Retina (tissue), 1 donor: ENCODE results near the gene ABCD1.

Source experiments
- DNase-seq: peaks from one replicate; pipeline ENCODE4 v3.0.0-alpha.2; 2016

The ABCD1 gene

DNA sequence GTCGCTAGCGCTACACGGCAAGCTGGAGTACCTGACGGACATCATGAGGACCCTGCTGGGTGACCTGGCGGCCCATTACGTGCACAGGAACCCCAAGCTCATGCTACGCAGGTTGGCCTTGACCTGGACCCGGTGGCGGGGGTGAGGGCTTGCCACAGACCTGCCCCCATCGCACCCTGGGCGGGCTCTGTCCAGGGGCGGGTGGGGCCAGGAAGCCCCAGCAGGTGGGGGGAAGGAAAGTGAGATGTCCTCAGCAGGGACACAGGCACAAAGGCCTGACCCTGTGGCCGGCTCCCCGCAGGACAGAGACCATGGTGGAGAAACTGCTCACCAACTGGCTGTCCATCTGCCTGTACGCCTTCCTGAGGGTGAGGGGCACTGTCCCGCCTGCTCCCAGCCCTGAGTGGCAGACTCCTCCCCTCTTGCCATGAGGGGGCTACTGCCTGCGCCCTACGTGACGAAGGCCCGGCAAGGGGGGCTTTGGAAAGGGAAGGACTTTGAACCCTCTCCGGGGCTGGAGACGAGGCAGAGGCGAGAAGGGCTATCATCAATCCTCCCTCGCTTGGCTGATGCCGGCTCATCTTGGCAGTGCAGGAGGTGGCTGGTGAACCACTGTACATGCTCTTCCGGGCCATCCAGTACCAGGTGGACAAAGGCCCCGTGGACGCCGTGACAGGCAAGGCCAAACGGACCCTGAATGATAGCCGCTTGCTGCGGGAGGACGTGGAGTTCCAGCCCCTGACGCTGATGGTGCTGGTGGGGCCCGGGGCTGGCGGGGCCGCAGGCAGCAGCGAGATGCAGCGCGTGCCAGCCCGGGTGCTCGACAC lies 50.9 kb downstream of the ABCD1 start:
- DNase-seq: no peak

DNA sequence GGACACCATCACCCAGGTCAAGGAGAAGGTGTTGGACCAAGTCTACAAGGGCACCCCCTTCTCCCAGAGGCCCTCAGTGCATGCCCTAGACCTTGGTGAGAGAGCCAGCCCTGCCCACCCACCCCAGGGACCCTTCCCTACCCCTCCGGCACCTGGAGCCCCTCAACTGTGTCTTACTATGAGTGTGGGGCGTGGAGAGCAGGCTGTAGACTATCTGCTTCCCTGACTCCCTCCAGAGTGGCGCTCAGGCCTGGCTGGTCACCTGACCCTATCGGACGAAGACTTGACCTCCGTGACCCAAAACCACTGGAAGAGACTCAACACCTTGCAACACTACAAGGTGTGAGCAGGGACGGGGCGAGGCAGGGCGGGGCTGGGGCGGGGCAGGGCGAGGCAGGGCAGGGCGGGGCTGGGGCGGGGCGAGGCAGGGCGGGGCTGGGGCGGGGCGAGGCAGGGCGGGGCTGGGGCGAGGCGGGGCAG lies 51.5 kb downstream of the ABCD1 start:
- DNase-seq: no peak

DNA sequence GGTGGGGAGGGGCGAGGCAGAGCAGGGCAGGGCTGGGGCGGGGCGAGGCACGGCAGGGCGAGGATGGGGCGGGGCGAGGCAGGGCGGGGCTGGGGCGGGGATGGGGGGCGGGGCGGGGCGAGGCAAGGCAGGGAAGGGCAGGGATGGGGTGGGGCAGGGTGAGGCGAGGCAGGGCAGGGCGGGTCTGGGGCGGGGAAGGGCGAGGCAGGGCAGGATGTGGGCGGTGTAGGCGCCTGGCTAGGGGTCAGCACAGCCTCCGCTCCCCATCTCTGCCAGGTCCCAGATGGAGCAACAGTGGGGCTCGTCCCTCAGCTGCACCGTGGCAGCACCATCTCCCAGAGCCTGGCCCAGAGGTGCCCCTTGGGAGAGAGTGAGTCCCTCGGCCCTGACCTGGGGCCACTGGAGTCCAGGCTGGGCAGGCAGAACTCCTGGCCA lies 52.0 kb downstream of the ABCD1 start:
- no peak for DNase-seq

DNA sequence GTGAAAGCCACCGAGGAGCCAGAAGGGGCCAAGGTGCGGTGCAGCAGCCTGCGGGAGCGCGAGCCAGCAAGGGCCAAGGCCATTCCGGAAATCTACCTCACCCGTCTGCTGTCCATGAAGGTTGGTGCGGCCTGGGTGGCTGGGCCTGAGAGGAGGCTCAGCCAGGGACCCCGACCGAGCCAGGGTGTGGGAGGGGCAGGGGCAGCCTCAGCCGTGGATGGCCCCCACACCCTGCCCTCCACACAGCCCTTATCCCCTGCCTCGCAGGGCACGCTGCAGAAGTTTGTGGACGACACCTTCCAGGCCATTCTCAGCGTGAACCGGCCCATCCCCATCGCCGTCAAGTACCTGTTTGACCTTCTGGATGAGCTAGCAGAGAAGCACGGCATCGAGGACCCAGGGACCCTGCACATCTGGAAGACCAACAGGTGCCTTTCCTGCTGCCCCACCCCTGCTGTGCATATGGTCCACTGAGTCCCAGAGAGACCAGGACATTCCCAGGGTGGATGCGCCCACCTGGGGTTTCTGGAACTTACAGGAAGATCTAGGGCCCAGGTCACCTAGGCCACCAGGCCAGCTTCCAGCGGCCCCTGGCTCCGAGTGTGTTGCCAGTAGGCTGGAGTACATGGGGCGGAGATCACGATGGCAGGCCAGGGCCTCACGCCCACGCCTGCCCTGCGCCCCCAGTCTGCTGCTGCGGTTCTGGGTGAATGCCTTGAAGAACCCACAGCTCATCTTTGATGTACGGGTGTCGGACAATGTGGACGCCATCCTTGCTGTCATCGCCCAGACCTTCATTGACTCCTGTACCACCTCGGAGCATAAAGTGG lies 52.8 kb downstream of the ABCD1 start:
- DNase-seq: no peak

DNA sequence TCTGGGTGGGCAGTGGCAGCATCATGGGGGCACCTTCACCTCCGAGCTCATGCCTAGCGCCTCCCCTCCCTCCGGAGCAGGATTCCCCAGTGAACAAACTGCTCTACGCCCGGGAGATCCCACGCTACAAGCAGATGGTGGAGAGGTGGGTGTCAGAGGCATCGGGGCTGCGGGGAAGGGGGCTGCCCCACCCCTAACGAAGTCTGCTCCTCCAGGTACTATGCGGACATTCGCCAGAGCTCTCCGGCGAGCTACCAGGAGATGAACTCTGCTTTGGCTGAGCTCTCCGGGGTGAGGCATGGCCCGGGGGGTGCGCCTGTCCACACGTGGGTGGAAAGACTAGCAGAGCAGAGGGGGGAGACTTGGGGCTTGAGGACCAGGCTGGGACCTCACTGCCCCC lies 53.5 kb downstream of the ABCD1 start:
- no peak for DNase-seq

DNA sequence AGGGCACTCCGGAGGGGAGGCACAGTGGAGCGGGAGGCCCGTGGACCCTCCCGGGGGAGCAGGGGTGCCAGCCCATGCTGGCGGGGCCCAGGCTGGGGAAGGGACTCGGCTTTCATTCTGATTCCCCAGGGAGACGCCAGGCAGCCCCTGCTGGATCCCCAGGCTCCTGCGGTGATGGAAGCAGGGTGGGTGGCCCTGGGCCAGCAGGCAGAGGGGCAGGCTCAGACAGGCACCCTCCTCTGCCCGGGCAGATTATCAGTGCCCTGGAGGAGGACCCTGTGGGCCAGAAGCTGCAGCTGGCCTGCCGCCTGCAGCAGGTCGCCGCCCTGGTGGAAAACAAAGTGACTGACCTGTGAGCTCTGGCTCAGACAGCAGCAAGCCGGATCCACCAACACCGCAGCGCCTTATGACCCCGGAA lies 54.0 kb downstream of the ABCD1 start:
- no peak for DNase-seq

DNA sequence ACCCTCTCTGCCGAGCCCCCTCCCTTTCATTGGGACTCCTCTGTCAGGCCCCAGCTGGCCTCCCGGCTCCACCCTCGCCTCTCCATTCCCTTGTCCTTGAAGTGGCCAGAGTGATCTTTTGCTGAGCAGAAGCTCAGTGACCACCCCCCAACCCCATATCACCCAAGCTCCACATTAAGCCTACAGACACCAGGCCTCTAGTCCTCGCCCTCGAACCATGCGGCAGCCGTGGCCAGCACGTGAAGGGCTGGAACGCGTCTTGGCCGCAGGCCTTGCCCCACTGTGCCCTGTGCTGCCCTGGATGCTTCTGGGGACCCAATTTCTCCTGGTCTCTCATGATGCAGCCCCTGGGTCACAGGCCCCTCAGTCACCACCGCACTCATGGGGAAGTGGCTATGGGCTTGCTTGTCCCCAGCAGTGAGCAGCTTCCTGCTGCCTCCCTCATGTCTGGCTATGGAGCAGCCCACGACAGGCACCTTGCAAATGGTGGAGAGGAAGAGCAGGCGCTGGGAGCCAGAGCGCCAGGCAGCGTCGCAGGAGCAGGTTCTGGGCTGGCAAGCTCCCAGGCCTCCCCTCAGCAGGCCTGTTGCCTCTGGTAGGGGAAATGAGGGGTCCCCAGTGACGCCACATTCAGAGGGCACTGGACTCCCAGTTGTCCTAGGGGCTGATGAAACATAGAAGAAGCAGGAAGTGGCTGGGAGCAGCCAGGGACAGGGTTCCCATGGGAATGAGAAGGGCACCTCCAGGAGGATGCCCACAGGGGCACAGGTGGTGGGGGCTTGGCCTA lies 55.4 kb downstream of the ABCD1 start:
- no peak for DNase-seq

DNA sequence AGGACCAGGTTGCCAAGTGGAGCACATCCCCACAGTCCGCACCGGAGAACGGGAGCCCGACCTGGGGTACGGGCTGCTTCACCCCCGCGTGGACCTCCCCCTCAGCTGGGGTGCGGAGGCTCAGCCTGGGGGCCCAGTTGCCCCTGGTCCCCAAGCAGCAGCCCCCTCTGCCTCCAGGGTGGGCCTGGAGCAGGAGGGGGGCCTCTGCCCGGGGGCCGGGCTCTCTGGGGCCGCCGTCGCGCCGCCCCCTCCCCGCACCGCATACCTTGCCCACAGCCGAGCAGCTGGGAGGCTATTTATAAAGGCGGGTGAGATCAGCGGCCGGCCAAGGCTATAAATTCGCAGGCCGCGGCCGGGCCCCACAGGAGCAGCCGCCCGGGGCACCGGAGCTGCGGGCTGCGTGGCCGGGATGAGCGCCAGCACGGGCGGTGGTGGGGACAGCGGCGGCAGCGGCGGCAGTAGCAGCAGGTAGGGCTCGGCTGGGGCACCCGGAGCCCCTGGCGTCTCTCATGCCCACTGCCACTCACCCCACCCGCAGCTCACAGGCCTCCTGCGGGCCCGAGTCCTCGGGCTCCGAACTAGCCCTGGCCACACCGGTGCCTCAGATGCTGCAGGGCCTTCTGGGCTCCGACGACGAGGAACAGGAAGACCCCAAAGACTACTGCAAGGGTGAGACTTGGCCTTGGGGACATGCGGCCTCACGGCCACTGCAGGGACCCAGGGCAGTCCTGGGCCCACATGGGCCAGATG lies 56.2 kb downstream of the ABCD1 start, which contains the start of gene SRPK3:
SRPK3 (plus strand) TSS at position 364 of the 750 bp plus-strand sequence; CDS start at position 410, 46 bp downstream.
- DNase-seq: no peak

DNA sequence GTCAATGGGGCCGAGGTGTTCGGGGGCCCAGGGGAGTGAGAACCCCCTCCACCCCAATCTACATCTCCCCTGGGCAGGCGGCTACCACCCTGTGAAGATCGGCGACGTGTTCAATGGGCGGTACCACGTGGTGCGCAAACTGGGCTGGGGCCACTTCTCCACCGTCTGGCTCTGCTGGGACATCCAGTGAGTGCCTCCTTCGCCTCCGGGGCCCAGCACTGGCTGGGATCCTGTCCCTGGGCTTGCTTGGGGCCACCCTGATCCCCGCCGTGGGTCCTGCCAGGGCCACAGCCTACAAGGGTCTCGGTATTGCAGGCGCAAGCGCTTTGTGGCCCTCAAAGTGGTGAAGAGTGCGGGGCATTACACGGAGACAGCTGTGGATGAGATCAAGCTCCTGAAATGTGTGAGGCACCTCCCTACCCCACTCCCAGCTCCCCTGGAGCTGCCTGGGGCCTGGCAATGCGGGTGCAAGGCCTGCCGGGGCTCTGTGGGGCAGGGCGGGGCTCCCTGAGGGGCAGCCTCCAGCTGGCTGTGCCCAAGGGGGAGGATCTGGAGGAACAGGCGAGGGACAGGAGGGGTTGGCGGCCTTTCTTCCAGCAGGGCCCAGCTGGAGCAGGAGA lies 56.9 kb downstream of the ABCD1 start:
- DNase-seq: no peak

DNA sequence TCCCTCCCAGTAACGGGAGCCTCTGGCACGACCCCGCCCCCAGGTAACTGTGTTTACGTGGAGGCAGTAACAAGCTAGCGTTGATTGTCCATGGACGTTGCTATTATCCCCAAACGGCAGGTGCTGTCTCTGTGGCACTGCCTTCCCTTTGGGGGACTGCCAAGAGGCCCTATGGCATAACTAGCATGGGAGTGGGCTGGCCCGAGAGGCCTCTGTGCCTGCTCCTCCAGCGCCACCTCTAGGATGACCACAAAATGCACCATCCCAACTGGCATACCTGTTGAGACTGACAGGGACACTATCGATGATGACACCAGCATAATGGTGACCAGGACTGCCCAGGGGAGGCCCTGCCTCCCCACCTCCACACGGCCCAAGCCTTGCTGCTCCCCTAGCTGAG lies 57.7 kb downstream of the ABCD1 start:
- no peak for DNase-seq

DNA sequence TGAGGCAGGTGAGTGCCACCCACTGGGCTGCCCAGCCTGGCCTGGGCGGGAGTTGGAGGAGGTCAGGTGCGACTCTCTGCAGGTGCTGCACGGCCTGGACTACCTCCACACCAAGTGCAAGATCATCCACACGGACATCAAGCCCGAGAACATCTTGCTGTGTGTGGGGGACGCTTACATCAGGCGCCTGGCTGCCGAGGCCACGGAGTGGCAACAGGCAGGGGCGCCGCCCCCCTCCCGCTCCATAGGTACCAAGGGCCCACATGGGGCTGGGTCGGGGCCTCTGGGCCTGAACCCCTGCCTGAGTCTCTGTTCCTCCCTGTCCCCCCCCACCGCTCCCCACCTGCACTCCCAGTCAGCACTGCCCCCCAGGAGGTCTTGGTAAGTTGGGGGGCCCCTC lies 58.2 kb downstream of the ABCD1 start:
- DNase-seq: no peak

DNA sequence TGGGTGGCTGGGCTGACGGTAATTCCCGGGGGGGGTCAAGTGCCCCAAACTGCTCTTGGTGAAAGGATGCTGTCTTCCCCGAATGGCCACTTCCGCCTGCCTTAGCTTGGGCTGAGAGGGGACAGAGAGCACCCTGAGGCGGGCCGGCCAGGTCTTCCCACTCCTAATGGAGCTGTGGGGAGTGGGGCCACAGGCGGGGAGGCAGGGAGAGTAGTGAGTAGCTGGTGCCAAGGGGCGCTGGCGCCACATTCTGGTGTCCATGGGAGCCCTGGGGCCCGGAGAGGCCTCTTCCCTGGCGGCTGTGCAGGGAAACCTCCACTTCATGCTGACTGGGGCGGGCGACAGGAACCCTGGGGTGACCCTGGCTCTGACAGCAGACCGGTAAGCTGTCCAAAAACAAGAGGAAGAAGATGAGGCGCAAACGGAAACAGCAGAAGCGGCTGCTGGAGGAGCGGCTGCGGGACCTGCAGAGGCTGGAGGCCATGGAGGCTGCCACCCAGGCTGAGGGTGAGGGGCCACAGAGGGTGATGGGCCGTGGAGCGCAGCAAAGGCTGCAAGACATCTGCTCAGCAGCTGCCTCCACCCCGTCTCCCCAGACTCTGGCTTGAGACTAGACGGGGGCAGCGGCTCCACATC lies 58.8 kb downstream of the ABCD1 start:
- DNase-seq: no peak

DNA sequence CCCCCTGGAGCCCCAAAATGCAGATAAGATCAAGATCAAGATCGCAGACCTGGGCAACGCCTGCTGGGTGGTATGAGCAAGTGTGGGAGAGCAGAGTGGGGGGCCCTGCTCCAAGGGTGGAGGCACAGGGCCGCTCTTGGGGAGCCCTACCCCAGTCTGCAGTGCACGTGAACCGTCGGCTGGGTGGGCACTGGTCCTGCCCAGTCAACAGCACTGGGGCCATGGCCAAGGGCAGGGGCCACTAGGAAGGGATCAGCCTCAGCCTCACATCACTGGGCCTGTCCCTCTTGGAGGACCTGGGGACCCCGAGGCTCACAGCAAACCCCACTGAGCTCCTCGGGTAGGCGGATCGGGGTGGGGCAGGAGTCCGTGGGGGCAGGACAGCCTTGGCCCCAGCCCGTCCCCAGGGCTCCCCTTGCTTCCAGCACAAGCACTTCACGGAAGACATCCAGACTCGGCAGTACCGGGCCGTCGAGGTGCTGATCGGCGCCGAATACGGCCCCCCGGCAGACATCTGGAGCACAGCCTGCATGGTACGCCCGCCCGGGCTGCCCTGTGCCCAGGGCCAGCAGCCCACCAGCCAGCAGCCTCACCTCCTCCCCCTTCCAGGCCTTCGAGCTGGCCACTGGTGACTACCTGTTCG lies 59.8 kb downstream of the ABCD1 start:
- DNase-seq: no peak

DNA sequence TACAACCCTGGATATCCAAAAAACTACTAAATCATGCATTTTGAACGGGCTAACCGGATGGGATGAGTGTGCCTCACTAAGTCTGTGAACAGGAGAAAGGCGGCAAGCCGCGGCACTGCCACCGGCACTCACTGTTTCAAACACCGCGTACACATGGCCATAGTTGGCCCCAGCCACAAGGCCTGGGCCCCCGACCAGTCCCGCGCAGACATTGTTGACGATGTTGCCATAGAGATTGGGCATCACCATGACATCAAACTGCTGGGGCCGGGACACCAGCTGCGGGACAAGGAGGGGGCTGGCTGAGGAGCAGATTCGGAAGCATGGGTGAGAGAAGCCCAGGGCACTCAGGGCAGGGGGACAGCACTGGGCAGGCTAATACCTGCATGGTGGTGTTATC lies 62.0 kb downstream of the ABCD1 start:
- DNase-seq: no peak

DNA sequence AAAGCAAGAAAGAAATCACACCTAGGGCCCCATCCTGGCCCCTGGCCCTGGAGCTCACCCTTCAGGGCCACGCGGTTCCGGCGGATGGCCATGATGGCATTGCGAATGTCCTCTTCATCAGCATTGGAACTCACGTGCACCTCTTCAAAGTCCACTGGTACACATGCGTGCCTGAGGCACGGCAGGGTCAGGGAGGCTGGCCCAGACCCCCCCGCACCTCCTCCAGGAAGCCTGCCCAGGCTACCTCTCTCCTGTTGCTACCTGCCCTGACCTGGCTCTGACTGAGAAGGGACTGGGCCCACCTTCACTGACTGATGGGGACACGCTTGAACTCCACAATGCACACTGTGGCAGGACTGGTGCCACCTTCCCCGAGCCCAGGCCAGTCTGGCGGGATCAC lies 65.0 kb downstream of the ABCD1 start:
- no peak for DNase-seq

DNA sequence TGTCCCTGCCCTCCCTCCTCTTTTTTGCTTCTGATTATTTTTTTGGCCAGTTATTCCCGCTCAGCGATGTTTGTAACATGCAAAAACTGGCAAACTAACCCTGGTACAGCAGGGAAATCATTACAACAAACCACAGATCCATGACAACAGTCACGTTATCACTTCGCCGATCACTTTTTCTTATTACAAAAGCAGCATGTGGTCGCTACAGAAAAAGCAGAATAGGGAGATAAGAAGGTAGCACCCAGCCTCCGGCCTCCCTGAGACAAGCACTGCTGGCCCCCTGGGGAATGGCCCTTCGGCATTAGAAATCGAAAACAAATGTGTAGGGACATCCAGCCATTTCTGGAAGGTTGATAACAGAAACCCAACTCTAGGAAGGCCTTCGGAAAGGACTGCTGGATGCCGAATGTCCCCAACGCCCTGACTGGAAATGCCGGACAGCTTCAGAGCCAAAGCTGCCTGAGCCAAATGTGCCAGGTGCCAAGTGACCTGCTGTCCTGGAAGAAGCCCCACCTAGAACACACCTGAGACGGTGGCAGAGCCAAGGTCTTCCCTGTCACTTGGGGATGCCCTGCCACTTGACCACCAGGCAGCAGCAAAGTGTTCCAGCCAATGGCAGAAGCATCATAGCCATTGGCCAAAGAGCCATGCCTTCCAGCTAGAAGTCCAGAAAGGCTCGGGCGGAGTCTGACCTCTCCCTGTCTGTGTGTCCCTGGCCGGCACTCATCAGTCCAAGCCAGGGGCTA lies 66.6 kb downstream of the ABCD1 start:
- no peak for DNase-seq

DNA sequence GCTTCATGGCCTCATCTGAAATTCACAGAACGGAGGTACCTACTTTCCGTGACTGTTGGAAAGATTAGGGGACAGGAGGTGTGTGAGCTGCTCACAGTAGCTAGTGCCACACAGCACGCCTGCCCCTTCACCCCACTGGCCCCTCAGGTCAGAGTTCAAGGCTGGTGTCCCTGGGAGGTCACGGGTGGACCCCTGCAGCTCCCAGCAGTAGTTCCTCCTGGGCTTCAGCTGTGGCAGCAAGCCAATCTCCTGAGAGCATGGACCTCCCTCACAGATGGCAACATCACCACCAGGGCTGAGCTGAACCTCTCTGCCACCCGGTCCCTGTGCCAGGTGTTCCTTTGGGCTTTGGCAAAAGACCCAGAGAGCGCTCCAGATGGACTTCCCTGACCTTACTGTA lies 67.7 kb downstream of the ABCD1 start:
- DNase-seq: no peak

DNA sequence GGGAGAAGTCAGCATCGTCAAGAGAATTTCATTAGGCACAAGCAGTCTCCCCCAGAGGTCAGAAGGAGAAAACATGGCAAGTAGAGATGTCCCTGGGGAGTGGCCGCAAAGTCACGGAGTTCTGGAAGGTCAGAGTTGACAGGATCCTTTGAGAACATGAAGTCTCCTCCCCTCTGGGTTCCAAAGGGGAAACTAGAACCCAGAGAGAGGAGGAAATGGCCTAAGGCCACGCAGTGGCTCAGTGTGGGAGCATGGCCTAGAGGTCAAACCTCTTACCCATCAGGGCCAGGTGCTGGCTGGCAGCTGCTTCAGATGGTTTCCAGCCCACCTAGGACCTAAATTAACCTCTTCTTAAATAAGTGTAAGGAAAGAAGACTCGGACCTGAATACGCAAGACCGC lies 68.6 kb downstream of the ABCD1 start:
- DNase-seq: no peak
